ENCODE measurements around the gene RXFP1. TPM values are rescaled to one million over a fixed set of nuclear protein-coding genes. Genes with fewer than 3 reads are reported as not detected.

The RXFP1 gene
- total RNA-seq, 1 experiment from 2014 or later, result 0.48 TPM

- no peak overlapping the region for H3K27ac Mint-ChIP-seq
- ATAC-seq (no peak), DNase-seq (ENCODE audit: low spot score) (no peak)
- POLR2A ChIA-PET, result no interaction called here
- H3K36me3 Mint-ChIP-seq, result no peaks in the 10 kb centered on the region
- peaks cover 36% of the 10 kb centered on the region for H3K4me1 Mint-ChIP-seq
- CTCF ChIA-PET, result no interaction called here
- no peaks in the 10 kb centered on the region for H3K27me3 Mint-ChIP-seq (ENCODE audit: low read depth)
- TF ChIP-seq, protein P1, sequence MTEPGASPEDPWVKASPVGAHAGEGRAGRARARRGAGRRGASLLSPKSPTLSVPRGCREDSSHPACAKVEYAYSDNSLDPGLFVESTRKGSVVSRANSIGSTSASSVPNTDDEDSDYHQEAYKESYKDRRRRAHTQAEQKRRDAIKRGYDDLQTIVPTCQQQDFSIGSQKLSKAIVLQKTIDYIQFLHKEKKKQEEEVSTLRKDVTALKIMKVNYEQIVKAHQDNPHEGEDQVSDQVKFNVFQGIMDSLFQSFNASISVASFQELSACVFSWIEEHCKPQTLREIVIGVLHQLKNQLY (CRISPR knock-in tag; IDR thresholded peaks at IDR 0.05), result no peak
- TF ChIP-seq ERG (CRISPR knock-in tag; IDR thresholded peaks at IDR 0.05) (no peak), MAX (CRISPR knock-in tag; IDR thresholded peaks at IDR 0.05) (no peak), MXD4 (CRISPR knock-in tag; IDR thresholded peaks at IDR 0.05; ENCODE audit: borderline replicate concordance) (no peak), NFE2L1 (CRISPR knock-in tag; IDR thresholded peaks at IDR 0.05) (no peak), FOXP1 (CRISPR knock-in tag; IDR thresholded peaks at IDR 0.05; ENCODE audit: borderline replicate concordance) (no peak), PRDM15 (CRISPR knock-in tag; IDR thresholded peaks at IDR 0.05) (no peak), HMGA2 (CRISPR knock-in tag; IDR thresholded peaks at IDR 0.05) (no peak), ZNF317 (CRISPR knock-in tag; IDR thresholded peaks at IDR 0.05; ENCODE audit: borderline replicate concordance, low read depth) (no peak), SMAD4 (CRISPR knock-in tag; IDR thresholded peaks at IDR 0.05) (no peak), ATF1 (CRISPR knock-in tag; IDR thresholded peaks at IDR 0.05) (no peak), PRRX2 (CRISPR knock-in tag; IDR thresholded peaks at IDR 0.05) (no peak), NR2C2 (CRISPR knock-in tag; IDR thresholded peaks at IDR 0.05) (no peak)
- TF ChIP-seq, protein P2, sequence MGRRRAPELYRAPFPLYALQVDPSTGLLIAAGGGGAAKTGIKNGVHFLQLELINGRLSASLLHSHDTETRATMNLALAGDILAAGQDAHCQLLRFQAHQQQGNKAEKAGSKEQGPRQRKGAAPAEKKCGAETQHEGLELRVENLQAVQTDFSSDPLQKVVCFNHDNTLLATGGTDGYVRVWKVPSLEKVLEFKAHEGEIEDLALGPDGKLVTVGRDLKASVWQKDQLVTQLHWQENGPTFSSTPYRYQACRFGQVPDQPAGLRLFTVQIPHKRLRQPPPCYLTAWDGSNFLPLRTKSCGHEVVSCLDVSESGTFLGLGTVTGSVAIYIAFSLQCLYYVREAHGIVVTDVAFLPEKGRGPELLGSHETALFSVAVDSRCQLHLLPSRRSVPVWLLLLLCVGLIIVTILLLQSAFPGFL (CRISPR knock-in tag; IDR thresholded peaks at IDR 0.05; ENCODE audit: borderline replicate concordance), result no peak
- no peaks in the 10 kb centered on the region for H3K9me3 Mint-ChIP-seq
- no peak overlapping the region for H3K4me3 Mint-ChIP-seq
Measured at GRCh38 chr4:158536833-158537232, 15.2 kb downstream of the RXFP1 start.

GRCh38 chr4:158538176-158538575, 16.5 kb downstream of the RXFP1 start:
- POLR2A ChIA-PET, result no interaction called here
- CTCF ChIA-PET, result no interaction called here
- no peak overlapping the region for H3K4me3 Mint-ChIP-seq
- no peaks in the 10 kb centered on the region for H3K27me3 Mint-ChIP-seq (ENCODE audit: low read depth)
- H3K36me3 Mint-ChIP-seq, result no peaks in the 10 kb centered on the region
- H3K9me3 Mint-ChIP-seq, result no peaks in the 10 kb centered on the region
- ATAC-seq (no peak), DNase-seq (ENCODE audit: low spot score) (no peak)
- H3K4me1 Mint-ChIP-seq, result peaks cover 26% of the 10 kb centered on the region
- no peak overlapping the region for H3K27ac Mint-ChIP-seq
- TF ChIP-seq FOXK1 (CRISPR knock-in tag; IDR thresholded peaks at IDR 0.05) (no peak), CDX4 (CRISPR knock-in tag; IDR thresholded peaks at IDR 0.05; ENCODE audit: borderline replicate concordance) (no peak), NFYB (CRISPR knock-in tag; conservative IDR thresholded peaks at IDR 0.05; ENCODE audit: low read depth) (no peak), FOXJ3 (CRISPR knock-in tag; IDR thresholded peaks at IDR 0.05; ENCODE audit: borderline replicate concordance) (no peak)
- TF ChIP-seq, protein P3, sequence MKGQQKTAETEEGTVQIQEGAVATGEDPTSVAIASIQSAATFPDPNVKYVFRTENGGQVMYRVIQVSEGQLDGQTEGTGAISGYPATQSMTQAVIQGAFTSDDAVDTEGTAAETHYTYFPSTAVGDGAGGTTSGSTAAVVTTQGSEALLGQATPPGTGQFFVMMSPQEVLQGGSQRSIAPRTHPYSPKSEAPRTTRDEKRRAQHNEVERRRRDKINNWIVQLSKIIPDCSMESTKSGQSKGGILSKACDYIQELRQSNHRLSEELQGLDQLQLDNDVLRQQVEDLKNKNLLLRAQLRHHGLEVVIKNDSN (CRISPR knock-in tag; IDR thresholded peaks at IDR 0.05), result no peak
- TF ChIP-seq, protein P4, sequence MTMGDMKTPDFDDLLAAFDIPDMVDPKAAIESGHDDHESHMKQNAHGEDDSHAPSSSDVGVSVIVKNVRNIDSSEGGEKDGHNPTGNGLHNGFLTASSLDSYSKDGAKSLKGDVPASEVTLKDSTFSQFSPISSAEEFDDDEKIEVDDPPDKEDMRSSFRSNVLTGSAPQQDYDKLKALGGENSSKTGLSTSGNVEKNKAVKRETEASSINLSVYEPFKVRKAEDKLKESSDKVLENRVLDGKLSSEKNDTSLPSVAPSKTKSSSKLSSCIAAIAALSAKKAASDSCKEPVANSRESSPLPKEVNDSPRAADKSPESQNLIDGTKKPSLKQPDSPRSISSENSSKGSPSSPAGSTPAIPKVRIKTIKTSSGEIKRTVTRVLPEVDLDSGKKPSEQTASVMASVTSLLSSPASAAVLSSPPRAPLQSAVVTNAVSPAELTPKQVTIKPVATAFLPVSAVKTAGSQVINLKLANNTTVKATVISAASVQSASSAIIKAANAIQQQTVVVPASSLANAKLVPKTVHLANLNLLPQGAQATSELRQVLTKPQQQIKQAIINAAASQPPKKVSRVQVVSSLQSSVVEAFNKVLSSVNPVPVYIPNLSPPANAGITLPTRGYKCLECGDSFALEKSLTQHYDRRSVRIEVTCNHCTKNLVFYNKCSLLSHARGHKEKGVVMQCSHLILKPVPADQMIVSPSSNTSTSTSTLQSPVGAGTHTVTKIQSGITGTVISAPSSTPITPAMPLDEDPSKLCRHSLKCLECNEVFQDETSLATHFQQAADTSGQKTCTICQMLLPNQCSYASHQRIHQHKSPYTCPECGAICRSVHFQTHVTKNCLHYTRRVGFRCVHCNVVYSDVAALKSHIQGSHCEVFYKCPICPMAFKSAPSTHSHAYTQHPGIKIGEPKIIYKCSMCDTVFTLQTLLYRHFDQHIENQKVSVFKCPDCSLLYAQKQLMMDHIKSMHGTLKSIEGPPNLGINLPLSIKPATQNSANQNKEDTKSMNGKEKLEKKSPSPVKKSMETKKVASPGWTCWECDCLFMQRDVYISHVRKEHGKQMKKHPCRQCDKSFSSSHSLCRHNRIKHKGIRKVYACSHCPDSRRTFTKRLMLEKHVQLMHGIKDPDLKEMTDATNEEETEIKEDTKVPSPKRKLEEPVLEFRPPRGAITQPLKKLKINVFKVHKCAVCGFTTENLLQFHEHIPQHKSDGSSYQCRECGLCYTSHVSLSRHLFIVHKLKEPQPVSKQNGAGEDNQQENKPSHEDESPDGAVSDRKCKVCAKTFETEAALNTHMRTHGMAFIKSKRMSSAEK (CRISPR knock-in tag; IDR thresholded peaks at IDR 0.05; ENCODE audit: borderline replicate concordance), result no peak

Measured in WTC11 (cell line).